HG03045 (cell line): ENCODE measurements around the gene NDUFAF7.
"Not testable (repeated sequence)": the region's sequence is repeated elsewhere in the genome, so short reads cannot be mapped to it uniquely, and the experiment has no call there.

Source experiments
- ATAC-seq: cut with Tn5 transposase; IDR thresholded peaks from one replicate; pipeline ENCODE4 v1.9.1; 2021; ENCODE audit warnings: mild to moderate bottlenecking, moderate library complexity; ENCODE audit not compliant: unreplicated experiment

The NDUFAF7 gene

DNA sequence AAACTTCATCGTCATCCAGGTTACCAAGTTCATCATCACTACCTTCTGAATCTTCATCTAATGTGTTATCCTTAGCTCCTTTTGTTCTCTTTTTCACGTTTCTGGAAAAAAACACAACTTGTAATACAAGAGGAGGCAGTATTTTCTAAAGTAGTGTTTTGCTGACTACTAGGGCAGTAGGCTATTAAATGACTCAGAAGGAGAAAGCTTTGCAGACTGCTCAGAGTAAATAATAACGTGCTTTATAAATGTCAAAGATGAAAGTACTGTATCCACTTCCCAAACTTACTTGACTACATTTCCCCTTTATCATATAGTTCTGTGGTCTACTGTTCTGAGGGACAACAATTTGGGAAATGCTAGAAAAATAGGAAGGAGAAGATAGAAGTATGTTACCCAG lies 19.5 kb upstream of the NDUFAF7 start:
- ATAC-seq, result no peak

GRCh38 chr2:37215250-37215649 lies 16.2 kb upstream of the NDUFAF7 start:
- ATAC-seq, result no peak

DNA sequence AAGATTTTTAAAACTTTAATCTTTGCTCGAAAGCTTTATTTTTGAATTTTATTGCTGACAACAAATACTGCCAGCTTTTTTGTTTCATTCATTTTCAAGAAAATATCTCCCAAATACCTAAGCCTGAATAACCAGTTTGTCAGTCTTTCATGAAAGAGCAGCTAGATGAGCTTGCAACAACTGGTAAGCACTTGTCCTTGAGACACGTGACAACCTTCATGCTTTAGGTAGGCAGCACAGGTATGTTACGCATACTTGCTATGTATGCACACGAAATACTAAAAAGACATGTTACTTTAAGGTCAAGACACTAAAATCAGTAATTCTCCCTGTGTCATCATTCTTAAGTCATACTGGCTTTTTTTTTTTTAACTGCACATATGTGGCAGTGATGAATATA lies 12.4 kb upstream of the NDUFAF7 start:
- no peak for ATAC-seq

- ATAC-seq, result no peak
These were observed 8.3 kb upstream of the NDUFAF7 start for GRCh38 chr2:37223131-37223530.

GRCh38 chr2:37224063-37224462 lies 7.4 kb upstream of the NDUFAF7 start:
- ATAC-seq, result no peak

- ATAC-seq, result not testable (repeated sequence)
These were observed 6.3 kb upstream of the NDUFAF7 start for GRCh38 chr2:37225129-37225528.

- no peak for ATAC-seq
These were observed 4.6 kb upstream of the NDUFAF7 start for GRCh38 chr2:37226863-37227262.

- ATAC-seq, result no peak
These were observed 2.7 kb upstream of the NDUFAF7 start for GRCh38 chr2:37228788-37229187.

GRCh38 chr2:37230581-37230980 lies 877 bp upstream of the NDUFAF7 start:
- ATAC-seq, result no peak

- no peak for ATAC-seq
These were observed 874 bp downstream of the NDUFAF7 start for GRCh38 chr2:37232131-37232933.

GRCh38 chr2:37243435-37243834 lies 12.0 kb downstream of the NDUFAF7 start:
- no peak for ATAC-seq

- ATAC-seq, result no peak
These were observed 12.6 kb downstream of the NDUFAF7 start for GRCh38 chr2:37244017-37244416.

- ATAC-seq, result no peak
These were observed 13.3 kb downstream of the NDUFAF7 start for GRCh38 chr2:37244755-37245154.

DNA sequence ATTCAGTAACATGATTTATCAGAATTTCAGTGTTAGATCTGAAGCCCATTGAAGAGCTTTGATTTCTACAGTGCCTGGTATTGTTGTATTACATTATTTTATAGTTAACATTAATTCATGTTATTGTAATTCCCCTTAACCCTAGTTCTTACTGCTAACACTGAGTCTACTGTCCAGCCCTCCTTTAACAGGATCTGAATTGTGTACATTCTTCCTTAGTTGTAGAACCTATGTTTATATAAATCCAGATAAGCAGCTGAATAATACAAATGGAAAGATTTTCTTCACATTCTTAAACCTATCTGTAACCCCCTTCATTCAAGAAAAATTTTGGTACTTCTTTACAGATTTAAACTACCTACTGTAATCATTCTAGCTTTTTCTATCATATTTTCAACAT lies 14.7 kb downstream of the NDUFAF7 start:
- no peak for ATAC-seq

- ATAC-seq, result no peak
These were observed 19.6 kb downstream of the NDUFAF7 start for GRCh38 chr2:37250869-37251740.

DNA sequence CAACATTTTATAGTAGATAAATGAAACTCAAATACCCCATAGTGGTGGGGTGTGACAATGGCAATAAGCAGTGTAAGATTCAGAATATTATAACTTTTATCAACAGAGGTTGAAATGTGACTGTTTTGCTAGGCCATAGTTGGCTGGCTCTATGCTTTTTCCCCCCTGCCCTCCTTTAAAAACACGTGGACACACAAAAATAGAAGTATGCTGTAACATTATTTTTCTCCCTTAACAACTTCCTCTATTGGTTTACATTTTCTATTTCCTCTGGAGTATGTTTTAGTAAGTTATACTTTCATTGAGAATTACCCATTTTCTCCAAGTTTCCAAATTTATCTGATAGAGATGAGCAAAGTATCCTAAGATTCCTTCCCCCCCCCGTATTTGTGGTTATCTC lies 31.1 kb downstream of the NDUFAF7 start:
- no peak for ATAC-seq

DNA sequence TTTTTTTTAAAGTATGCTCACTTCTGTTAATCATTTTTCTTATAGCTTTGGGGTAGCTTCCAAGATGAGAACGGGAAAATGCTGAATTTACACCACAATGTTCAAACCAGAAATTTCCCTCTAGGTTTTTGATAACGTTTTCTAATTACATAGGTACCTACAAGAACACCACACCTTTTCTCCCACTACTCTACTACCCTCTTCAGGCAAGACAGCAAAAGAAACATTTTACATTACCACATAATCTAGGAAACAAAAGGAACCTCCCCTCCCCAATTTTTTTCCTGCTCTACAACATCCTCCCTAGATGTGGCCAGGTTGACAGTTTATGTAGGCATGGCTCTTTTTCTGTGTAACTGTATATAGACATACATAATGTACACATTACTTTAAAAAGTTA lies 32.4 kb downstream of the NDUFAF7 start:
- no peak for ATAC-seq

GRCh38 chr2:37267685-37268084 lies 36.2 kb downstream of the NDUFAF7 start:
- no peak for ATAC-seq

DNA sequence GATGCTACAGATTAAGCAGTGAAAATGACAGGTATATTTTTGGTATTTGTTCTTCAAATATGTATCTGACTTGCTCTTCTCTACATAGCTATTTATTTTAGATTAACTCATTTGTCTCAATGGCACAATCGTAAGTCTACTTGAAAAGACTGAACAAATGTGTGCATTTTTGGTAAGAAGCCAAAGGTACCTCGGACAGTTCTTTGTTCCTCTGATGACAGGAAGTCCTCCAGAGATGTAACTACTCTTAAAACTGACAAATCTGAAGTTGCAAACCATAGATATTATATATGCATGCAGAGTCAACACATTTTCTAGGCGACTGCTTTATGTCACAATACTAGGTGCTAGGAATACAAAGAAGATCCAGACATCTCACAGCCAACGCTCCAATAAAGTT lies 36.7 kb downstream of the NDUFAF7 start:
- no peak for ATAC-seq

DNA sequence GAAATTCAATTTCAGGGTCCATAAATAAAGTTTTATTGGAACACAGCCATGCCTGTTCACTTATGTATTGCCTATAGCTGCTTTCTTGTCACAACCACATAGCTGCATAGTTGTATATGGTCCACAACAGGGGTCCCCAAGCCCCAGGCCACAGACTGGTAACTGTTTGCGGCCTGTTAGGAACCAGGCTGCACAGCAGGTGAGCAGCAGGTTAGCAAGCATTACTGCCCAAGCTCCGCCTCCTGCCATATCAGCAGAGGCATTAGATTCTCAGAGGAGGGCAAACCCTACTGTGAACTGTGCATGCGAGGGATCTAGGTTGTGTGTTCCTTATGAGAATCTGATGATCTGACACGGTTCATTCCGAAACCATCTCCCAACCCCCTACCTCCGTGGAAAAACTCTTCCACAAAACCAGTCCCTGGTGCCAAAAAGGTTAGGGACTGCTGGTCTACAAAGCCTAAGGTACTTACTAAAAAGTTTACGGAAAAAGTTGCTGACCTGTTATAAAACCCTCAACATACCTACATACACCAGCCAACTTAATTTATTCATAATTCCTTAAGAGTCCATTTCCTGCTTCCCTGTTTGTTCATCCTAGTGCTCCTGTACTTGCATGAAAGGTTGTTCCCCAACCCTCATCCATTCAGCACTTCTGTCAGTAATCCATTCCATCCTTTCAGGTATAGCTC lies 40.1 kb downstream of the NDUFAF7 start:
- ATAC-seq, result no peak

DNA sequence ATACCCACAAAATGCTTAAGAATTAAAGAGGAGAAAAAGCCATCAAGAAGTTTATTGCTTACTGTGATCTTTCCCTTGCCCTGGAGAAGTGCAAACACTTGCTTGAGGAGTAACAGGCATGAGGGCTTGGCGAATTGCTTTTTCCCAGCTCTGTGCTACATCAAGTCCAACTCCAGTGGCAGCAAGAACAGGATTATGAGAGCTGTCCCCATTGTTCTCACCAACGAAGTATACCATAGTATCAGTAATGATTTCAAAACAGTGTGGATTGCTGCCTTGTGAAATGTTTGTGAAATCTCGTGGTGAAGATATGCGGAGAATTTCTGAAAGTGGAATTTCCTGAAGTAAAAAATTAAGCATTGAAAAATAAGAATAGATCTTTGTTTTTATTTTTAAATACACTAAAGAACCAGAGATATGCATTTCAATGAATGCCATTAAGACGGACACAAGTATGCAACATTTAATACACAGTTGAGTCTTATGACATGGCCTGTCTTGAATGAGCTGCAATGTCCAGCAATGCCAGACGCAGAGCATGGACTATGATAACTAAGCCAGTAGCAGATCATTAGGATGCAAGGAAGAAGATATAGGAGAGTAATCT lies 43.0 kb downstream of the NDUFAF7 start:
- ATAC-seq, result no peak
